Adrenal gland (tissue), 12 donors: ENCODE data around the gene IL18R1. TPM values are rescaled to one million over a fixed set of nuclear protein-coding genes. Genes with fewer than 3 reads are reported as not detected.

Experiments used
- DNase-seq, 7 donors: peaks; one replicate each; pipeline ENCODE4 v3.0.0-alpha.2; 2019 to 2020
- H3K27ac ChIP-seq, 5 donors: fragments of 200-600 bp; sonication (generic) in 4 of 5; 1 replicate in 3 of 5; 2 replicates in 2 of 5; pipeline versions ENCODE4 v1.5.1 to v1.8.0; 2016 to 2020; ENCODE audit warnings: mild to moderate bottlenecking in 1 of 5
- H3K27me3 ChIP-seq: fragments of 200-600 bp; 2 replicates; pipeline ENCODE4 v1.8.0; 2021
- H3K36me3 ChIP-seq, 2 donors: fragments of 200-600 bp; replicated peaks in 1 of 2; 1 replicate in 1 of 2; 2 replicates in 1 of 2; pipeline versions ENCODE4 v1.5.1 to v1.8.0; 2018 to 2022
- H3K4me1 ChIP-seq, 2 donors: fragments of 200-600 bp; replicated peaks in 1 of 2; 1 replicate in 1 of 2; 2 replicates in 1 of 2; pipeline versions ENCODE4 v1.5.1 to v1.8.0; 2018 to 2021
- H3K4me3 ChIP-seq, 4 donors: fragments of 200-600 bp; sonication (generic) in 3 of 4; one replicate each; pipeline ENCODE4 v1.5.1; 2016 to 2018
- H3K9me3 ChIP-seq, 3 donors: fragments of 200-600 bp; sonication (generic) in 1 of 3; replicated peaks in 1 of 3; 1 replicate in 2 of 3; 2 replicates in 1 of 3; pipeline versions ENCODE4 v1.5.1 to v1.8.0; 2016 to 2021
- POLR2A ChIP-seq, 2 donors: fragments of 450-650 bp; IDR thresholded peaks; one replicate each; pipeline ENCODE4 v1.6.1; 2017; ENCODE audit warnings: antibody characterized with exemption in 2 of 2, mild to moderate bottlenecking in 2 of 2, moderate library complexity in 1 of 2
- WGBS, 4 donors: extraction: QIAGEN DNeasy Blood & Tissue Kit in 2 of 4; methylation state at CpG; one replicate each; pipeline versions ENCODE4 v1.1.5 to v1.1.7; 2013 to 2017; 5-methylcytosine and 5-hydroxymethylcytosine counted together
- intact Hi-C, 2 donors: fragments of 100-400 bp; cut with DNase I; formaldehyde crosslinking; loops; one replicate each; pipeline versions ENCODE4 v1.14.1 to v1.15.0; 2022 to 2023
- polyA plus RNA-seq, 3 donors: library from polyadenylated mRNA; stranded (reverse); fragments of 200-250 nt in 2 of 3; fragments of 350-450 nt in 1 of 3; fragmentation: Illumina TruSeq in 1 of 3; extraction: RNeasy Lipid Tissue Mini Kit (QIAGEN cat#74804) in 1 of 3; gene quantifications; one replicate each; pipeline ENCODE4 v1.2.3, GENCODE V29; 2013 to 2014
- total RNA-seq, 9 donors: library from RNA; depleted of rRNA in 4 of 9; stranded (reverse); fragments of >200 nt in 4 of 9; fragments of 120-200 nt in 1 of 9; fragmentation: NEBNext Ultra II Directional in 1 of 9; extraction: Animal tissue kit (Norgen Biotek cat#: 25700) in 1 of 9; gene quantifications; one replicate each; pipeline versions ENCODE4 v1.1.0 to v1.2.4, GENCODE V29; 2013 to 2023
- TF ChIP-seq, protein P1 (sequence below), 6 experiments: fragments of 450-650 bp in 4 of 6; fragments of 200-600 bp in 2 of 6; sonication (generic) in 1 of 6; IDR thresholded peaks; 1 replicate in 5 of 6; 2 replicates in 1 of 6; pipeline versions ENCODE4 v1.5.1 to v1.8.0; 2016 to 2021; ENCODE audit warnings: antibody characterized with exemption in 6 of 6, mild to moderate bottlenecking in 2 of 6, moderate library complexity in 1 of 6
- donor health status: healthy with polysubstance abuse.
- donor health status: Bipolar disorder and iron deficiency.
- donor health status: DM: yes; HTN: yes; CAD: no.
- donor health status: DM: no; HTN: no; CAD: no.
- donor health status: DM: no; HTN: no; CAD: no.
- donor health status: DM: yes; HTN: yes; CAD: no.

IL18R1 gene
- total and polyA plus RNA-seq, 12 donors, result 1.2 to 5.5 (median 3.9) TPM

DNA sequence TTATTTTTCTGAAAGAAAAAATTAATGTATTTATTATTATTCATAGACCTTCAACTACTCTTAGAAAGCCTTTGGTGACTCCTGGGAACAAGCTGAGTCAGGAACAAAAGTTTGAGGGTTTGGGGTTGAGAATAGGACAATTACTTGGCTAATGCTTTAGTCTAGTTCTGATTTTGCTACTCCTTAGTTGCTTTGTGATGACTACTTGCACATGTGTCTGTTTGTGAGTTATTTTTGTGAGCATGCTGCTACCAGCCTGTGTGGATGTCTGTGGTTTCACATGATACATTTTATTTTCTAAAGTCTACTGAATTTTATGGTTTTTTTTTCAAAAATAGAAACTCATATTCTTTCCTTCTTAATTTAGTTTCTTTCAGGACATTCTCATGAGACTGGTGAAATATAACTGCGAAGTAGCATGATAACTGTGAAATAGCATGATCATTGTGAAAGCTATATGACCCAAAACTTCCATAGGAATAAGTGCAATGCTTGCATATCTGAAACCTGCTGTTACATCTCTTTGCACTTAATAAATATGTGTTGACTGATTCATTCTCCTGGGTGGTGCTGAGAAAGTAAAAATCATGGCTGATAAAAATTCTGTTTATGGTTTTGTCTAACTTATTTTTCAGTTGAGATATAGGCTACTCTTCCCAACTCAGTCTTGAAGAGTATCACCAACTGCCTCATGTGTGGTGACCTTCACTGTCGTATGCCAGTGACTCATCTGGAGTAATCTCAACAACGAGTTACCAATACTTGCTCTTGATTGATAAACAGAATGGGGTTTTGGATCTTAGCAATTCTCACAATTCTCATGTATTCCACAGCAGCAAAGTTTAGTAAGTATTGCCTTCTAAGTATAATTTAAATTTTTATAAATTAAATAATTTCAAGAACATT lies 17.9 kb upstream of the IL18R1 start:
- intact Hi-C loops, result no loop called here
- H3K36me3 ChIP-seq, result no peaks in the 10 kb centered on the region
- TF ChIP-seq POLR2A (IDR thresholded peaks at IDR 0.05), result no peak
- TF ChIP-seq, protein P1, sequence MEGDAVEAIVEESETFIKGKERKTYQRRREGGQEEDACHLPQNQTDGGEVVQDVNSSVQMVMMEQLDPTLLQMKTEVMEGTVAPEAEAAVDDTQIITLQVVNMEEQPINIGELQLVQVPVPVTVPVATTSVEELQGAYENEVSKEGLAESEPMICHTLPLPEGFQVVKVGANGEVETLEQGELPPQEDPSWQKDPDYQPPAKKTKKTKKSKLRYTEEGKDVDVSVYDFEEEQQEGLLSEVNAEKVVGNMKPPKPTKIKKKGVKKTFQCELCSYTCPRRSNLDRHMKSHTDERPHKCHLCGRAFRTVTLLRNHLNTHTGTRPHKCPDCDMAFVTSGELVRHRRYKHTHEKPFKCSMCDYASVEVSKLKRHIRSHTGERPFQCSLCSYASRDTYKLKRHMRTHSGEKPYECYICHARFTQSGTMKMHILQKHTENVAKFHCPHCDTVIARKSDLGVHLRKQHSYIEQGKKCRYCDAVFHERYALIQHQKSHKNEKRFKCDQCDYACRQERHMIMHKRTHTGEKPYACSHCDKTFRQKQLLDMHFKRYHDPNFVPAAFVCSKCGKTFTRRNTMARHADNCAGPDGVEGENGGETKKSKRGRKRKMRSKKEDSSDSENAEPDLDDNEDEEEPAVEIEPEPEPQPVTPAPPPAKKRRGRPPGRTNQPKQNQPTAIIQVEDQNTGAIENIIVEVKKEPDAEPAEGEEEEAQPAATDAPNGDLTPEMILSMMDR (IDR thresholded peaks at IDR 0.05), result no peak
- peak overlapping the region in 1 of 5 donors; percentile 47 for H3K27ac ChIP-seq
- H3K4me3 ChIP-seq, result peak overlapping the region in 1 of 4 donors; percentile 5
- H3K27me3 ChIP-seq, result peaks cover 12% of the 10 kb centered on the region
- peaks cover 0 to 8% of the 10 kb centered on the region in 2 donors for H3K4me1 ChIP-seq
- H3K9me3 ChIP-seq, result no peaks in the 10 kb centered on the region
- no peak for DNase-seq
- 54 to 58% (median 55%) methylated on average over 3 of the region's 3 CpGs for WGBS, 4 donors

DNA sequence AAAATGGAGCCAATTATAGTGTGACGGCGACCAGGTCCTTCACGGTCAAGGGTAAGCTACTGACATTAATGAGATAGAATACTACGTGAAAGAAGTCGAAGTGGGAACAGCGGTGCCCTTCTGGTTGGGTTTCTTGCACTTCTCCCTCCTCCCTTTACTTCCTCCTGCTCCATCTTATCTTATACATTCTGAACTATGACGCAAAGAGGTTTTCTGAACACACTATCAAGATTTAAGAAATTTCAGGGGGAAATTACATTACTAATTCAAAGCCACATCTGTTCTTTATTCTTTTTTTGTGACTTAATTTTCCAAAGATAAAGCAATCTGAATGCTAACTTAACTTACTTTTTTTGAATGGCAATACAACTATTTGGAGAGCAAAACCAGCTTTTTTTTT lies 14.8 kb upstream of the IL18R1 start:
- no peak for DNase-seq
- intact Hi-C loops, result loop anchor here in 1 of 2 donors (10.0 kb wide), 1 partner anchor 86 kb away; no protein-coding TSS in a partner anchor
- peaks cover 17% of the 10 kb centered on the region for H3K27me3 ChIP-seq
- no peaks in the 10 kb centered on the region for H3K9me3 ChIP-seq
- no peak overlapping the region for H3K4me3 ChIP-seq
- peaks cover 0 to 1% of the 10 kb centered on the region in 2 donors for H3K4me1 ChIP-seq
- TF ChIP-seq, protein P1 (IDR thresholded peaks at IDR 0.05), result no peak
- TF ChIP-seq POLR2A (IDR thresholded peaks at IDR 0.05), result no peak
- WGBS, 4 donors, result 85 to 95% (median 88%) methylated on average over 7 of the region's 7 CpGs
- no peaks in the 10 kb centered on the region for H3K36me3 ChIP-seq
- H3K27ac ChIP-seq, result no peak overlapping the region

DNA sequence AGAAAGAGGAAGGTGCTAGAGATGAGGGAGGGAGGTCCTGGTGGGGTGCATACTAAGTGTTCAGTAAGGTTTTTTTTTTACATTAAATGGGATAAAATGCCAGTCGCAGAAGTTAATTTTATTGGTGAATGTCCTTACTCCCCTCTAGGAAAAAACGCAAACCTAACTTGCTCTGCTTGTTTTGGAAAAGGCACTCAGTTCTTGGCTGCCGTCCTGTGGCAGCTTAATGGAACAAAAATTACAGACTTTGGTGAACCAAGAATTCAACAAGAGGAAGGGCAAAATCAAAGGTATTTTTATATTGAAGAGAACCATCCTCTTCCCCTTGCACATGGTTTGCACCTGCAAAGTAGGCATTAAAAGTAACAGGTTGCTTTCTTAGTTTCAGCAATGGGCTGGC lies 12.7 kb upstream of the IL18R1 start:
- no peaks in the 10 kb centered on the region for H3K36me3 ChIP-seq
- TF ChIP-seq, protein P1 (IDR thresholded peaks at IDR 0.05), result peak in 1 of 6 experiments; percentile 24
- no peak for TF ChIP-seq POLR2A (IDR thresholded peaks at IDR 0.05)
- no peaks in the 10 kb centered on the region for H3K4me1 ChIP-seq
- H3K27ac ChIP-seq, result no peak overlapping the region
- 56 to 67% (median 61%) methylated on average over 3 of the region's 3 CpGs for WGBS, 4 donors
- no peak for DNase-seq
- intact Hi-C loops, result loop anchor here in 1 of 2 donors (10.0 kb wide), 1 partner anchor 88 kb away; no protein-coding TSS in a partner anchor
- H3K27me3 ChIP-seq, result peaks cover 18% of the 10 kb centered on the region
- H3K4me3 ChIP-seq, result no peak overlapping the region
- no peaks in the 10 kb centered on the region for H3K9me3 ChIP-seq

DNA sequence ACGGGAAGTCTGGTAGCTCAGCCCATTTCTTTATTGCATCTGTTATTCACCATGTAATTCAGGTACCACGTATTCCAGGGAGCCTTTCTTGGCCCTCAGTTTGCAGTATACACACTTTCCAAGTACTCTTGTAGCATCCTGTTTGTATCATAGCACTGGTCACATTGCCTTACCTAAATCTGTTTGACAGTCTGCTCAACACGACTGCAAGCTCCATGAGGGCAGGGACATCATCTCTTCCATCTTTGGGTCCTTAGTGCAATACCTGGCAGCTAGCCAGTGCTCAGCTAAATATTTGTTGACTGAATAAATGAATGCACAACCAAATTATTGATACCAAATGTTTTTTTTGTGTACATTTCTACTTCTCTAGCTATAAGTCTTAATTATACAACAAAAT lies 11.2 kb upstream of the IL18R1 start:
- Histone ChIP-seq H3K27me3 (peaks cover 18% of the 10 kb centered on the region), H3K4me1 (no peaks in the 10 kb centered on the region), H3K4me3 (no peak overlapping the region), H3K36me3 (no peaks in the 10 kb centered on the region), H3K9me3 (no peaks in the 10 kb centered on the region), H3K27ac (no peak overlapping the region)
- WGBS, 4 donors, result 85 to 93% (median 86%) methylated on average over 3 of the region's 3 CpGs
- intact Hi-C loops, result loop anchor here in 1 of 2 donors (10.0 kb wide), 1 partner anchor 90 kb away; no protein-coding TSS in a partner anchor
- no peak for TF ChIP-seq POLR2A (IDR thresholded peaks at IDR 0.05)
- TF ChIP-seq, protein P1 (IDR thresholded peaks at IDR 0.05), result no peak
- DNase-seq, result no peak
